GM13976 (cell line): ENCODE results near the gene ARHGAP15.

Experiments
- DNase-seq: peaks from one replicate; pipeline ENCODE4 v3.0.0; 2012; ENCODE audit warnings: low spot score
- in situ Hi-C: fragments of 300-500 bp; cut with MboI; formaldehyde crosslinking; loops from one replicate; pipeline ENCODE4 v1.12.0; 2022; ENCODE audit warnings: low sequenced_read_pairs, mixed read lengths, inconsistent platforms; ENCODE audit not compliant: unreplicated experiment
- TF ChIP-seq, protein P1 (sequence below): IDR thresholded peaks from 2 replicates; pipeline ENCODE4 v1.5.1; 2012; ENCODE audit warnings: borderline replicate concordance, mild to moderate bottlenecking; ENCODE audit not compliant: insufficient read depth; ENCODE audit errors: extremely low read depth, missing control alignments, control extremely low read depth

ARHGAP15 gene

DNA sequence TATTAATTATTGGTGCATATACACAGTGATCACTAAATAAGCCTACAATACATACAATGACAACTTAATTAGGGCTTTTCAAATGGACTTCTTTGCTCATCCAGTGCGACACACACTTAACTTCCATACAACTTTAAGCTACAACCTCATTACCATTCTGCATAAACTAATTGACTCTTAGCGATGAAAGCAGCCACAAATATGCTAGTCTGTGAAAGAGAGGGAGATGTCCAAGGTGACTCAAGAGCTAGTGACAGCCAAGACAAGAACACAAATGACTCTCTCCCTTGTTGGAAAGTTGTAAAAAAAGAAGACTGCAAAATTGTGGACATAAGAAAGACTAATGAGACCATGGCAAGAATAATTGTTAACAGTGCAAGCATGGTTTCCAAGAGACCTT, 264.8 kb downstream of the ARHGAP15 start:
- TF ChIP-seq, protein P1, sequence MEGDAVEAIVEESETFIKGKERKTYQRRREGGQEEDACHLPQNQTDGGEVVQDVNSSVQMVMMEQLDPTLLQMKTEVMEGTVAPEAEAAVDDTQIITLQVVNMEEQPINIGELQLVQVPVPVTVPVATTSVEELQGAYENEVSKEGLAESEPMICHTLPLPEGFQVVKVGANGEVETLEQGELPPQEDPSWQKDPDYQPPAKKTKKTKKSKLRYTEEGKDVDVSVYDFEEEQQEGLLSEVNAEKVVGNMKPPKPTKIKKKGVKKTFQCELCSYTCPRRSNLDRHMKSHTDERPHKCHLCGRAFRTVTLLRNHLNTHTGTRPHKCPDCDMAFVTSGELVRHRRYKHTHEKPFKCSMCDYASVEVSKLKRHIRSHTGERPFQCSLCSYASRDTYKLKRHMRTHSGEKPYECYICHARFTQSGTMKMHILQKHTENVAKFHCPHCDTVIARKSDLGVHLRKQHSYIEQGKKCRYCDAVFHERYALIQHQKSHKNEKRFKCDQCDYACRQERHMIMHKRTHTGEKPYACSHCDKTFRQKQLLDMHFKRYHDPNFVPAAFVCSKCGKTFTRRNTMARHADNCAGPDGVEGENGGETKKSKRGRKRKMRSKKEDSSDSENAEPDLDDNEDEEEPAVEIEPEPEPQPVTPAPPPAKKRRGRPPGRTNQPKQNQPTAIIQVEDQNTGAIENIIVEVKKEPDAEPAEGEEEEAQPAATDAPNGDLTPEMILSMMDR: no peak
- DNase-seq: no peak
- in situ Hi-C loops: no loop called here

DNA sequence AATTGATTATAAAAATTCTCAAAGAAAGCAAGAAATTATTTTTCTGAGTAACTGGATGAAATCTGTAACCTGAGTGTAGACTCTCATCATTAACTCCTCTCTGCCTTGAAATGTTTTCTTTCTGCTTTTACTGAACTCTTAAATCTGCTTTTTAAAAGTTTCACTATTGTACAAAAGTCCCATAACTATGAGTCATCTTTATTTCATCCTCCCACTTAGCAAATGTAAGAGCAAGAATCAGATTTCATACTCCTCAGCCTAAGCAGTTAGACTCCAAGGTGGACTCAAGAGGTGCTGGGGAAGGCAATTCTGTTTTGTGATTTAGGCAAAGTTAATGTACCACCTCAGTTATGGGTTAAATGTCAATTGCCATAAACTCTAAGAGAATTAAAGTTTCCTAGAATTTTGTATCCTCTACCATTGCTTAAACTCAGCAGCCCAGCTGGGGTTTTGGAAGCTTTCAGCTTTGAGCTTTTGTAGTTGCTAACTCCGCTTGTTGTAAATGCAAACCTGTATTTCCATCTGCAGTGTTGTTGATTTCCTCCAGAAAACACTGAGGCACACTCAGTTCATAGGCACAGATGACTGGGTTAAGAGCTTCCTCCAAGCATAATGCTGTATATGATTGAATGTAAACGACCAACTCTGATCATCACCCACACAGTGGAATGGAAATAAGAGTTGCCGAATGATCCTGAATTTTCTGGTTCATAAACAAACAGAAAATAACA, 268.8 kb downstream of the ARHGAP15 start:
- DNase-seq: no peak
- TF ChIP-seq, protein P1: no peak
- in situ Hi-C loops: no loop called here

DNA sequence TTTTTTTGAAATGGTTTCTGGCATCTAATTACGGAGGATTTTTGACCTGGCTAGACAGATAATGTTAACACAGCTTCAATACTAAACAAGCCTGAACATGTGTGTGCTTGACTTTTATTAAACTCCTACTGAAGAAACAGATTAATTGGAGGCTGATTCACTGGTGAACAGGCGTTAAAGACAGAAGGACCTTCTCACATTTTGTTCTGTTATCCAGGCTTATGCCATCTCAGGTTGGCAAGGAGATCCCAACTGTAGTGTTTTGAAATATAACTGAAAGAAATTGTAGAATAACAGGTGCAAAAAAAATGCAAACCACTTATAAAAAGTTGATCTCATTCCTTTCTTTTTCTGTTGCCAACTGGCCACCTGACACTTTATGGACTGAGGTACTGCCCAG, 269.6 kb downstream of the ARHGAP15 start:
- TF ChIP-seq, protein P1: no peak
- in situ Hi-C loops: no loop called here
- DNase-seq: no peak

DNA sequence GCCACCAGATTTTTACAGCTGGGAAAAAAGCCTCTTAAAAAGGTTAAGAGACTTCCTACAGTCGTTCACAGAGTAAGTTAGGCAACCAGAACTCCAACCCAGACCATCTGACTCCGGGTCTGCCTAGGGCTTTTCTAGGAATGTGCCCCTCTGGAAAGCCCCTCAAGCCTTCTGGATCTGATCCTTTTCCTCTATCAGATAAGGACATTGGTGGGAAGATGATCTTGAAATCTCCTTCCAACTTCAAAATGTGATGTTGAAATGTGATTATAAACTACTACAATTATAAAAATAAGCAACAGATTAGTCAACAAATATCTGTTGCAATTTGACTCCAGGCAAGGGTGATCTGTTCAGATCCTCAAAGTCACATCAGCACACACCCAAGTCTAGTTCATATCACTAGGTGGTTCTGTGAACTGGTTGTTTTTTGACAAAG, 270.4 kb downstream of the ARHGAP15 start:
- in situ Hi-C loops: no loop called here

DNA sequence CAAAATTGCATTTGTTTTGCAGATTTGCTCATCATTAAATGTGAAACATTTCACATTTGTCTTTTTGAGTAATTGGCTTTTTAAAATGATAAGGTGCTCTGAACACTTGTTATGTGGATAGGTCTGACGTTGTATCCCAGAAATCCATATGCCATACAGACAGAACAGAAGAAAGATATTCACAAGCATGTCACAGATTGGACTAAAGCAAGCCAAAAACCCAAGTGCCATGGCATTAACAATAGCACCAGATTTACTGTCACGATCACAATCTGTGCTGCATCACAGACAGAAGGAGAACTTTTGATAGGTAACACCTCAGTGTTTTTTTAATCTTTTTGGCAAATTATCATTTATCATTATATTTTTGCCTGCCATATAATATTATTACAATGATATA, 272.6 kb downstream of the ARHGAP15 start:
- DNase-seq: no peak
- TF ChIP-seq, protein P1: no peak
- in situ Hi-C loops: no loop called here

More for the DNA sequence above, 270.4 kb downstream of the ARHGAP15 start:
- TF ChIP-seq, protein P1: no peak
- DNase-seq: no peak

DNA sequence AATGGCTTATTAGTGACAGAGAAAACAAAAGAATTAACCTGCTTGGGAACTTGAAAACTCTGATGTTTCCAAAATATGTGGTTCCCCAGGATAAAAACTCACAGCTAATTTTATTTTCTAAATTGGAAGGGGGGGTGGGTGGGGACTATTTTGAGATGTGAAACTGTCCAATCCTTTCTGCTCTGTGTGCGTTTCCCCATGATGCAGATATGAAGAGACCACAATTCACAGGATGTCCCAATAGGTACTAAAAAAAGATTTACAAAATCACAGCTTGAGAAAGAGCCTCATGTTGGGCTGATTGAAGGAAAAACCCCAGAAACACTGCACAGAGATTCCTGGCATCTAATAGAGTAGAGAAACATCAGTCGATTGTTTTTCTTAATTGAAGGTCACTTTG, 273.2 kb downstream of the ARHGAP15 start:
- in situ Hi-C loops: no loop called here
- DNase-seq: no peak
- TF ChIP-seq, protein P1: no peak
